Stimulated activated CD8-positive, alpha-beta memory T cell treated with anti-CD3 and anti-CD28 coated beads, Interleukin-15, amount 100 ng/mL, for 1 hour (primary cell): ENCODE measurements around the gene CDKL1.

ENCODE experiments used
- DNase-seq: peaks from one replicate; pipeline ENCODE4 v3.0.0-alpha.2; 2020; ENCODE audit warnings: low read depth

The CDKL1 gene

DNA sequence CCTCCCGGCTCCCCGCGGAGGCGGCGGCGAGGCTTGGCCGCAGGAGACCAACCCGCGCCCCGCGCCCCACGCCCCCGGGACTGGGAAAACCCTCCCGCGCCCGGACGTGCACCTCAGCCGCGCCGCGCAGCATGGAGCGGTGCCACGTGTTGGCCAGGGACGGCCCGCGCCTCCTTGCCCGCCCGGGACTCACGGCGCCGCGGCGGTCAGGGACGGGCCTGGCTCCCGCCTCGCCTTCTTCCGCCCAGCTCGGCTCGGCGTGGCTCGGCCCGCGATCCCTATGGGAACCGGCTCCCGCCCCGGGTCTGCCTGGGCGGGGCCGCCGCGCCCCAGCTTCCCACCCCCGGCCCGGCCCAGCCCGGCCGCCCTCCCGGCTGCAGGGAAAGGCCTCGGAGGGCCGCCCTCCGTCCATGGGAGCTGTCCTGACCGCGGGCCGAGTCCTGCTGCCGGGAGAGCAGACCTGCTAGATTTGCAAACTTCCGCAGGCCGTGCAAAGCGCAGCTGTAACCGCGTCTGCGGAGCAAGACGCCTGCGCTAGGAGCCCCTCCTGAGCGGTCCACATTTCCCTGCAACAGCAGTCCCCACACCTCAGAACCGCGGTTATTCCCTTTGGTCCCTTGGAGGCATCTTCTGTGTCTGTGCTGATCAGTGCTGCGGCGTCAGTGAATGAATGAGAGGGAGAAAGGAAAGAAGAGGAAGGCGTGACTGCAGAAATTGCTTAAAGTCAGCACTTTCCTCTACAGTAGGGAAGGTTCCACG is at the start of gene CDKL1:
TSS of gene CDKL1 (minus strand) at position 251 of the 759 bp plus-strand sequence. CDS start 1,013 bp downstream, outside the sequence.
- no peak for DNase-seq

DNA sequence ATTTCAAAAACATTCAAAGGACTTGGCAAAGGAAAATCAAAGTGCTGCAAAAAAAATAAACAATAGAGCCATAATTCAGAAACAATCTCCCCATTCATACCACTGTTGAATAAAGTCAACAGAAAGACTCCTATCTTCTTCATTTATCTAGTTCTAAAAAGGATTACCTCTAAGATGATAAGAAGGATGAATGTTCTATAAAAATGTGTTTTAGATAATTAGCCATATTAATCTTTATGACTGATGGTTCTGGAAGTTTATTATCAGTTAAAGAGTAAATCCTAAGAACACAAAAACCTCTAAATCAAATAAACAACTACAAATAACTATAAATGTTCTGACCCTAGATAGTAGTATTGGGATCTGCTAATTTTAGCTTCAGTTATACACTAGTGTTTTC is 37.8 kb upstream of the CDKL1 start:
- no peak for DNase-seq

DNA sequence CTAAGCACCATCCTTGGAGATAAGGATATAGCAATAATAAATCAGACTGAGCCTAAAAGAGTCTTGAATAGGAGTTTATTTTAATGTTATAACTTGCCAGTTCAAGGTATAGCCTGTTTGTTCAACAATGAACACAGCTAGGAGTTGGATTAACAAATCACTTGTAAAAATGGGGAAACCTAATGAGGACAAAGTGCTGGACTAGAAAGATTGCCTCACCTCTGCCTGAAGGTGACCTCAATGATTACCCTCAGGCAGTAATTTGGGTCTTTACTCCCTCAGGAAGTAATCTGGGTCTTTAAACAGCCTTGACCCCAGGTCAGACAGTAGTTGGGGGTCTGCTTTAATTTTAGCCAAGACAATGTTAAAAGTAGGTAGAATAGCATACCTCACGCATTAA is 35.5 kb upstream of the CDKL1 start:
- no peak for DNase-seq

DNA sequence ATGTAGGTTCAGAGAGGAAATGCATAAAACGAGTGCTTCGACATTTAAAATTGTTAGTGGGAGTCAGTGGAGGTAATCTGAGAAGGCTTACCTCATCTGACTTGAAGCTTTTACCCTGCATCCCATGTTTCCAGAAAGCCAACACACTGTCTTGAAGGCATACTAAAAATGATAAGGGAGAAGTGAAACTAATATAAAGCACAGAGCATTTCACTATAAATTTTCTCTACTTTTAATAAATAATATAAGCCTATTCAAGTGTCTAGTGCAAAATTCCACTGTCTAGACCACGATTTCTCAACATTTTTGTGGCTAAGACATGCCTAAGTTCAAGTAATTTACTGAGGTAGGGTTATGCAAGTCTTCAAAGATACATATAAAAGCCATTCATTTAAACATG is 29.1 kb upstream of the CDKL1 start:
- no peak for DNase-seq

DNA sequence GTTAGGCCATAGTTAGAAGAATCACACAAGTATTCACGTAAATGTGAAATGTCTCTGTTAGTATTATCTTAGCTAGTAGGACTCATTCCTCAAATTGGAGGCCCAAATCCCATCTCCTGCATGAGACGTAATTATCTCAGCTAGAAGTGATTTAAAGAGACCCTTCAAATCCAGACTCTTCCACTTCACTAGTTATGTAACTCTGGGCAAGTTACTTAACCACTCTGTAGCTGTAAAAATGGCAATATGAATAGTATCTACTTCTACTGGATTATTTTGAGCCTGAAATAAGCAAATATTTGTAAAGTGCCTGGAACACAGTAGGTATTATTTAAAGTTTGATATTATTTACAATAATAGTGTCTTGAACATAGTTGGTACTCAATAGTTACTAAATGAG is 28.4 kb upstream of the CDKL1 start:
- DNase-seq = no peak

DNA sequence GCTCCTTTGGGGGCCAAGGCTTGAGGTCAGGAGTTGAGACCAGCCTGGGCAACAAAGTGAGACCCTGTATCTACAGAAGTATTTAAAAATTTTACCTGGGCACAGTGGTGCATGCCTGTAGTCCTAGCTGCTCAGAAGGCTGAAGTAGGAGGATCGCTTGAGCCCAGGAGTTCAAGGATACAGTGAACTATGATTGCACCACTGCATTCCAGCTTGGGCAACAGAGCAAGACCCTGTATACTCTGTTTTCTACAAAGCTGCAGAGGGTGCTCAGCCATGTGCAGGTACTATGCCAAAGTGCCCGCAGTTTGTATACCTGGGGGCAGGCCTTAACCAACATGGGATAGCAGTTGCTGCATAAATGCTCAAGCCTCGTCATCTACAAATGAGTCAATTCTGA is 26.8 kb upstream of the CDKL1 start:
- no peak for DNase-seq

DNA sequence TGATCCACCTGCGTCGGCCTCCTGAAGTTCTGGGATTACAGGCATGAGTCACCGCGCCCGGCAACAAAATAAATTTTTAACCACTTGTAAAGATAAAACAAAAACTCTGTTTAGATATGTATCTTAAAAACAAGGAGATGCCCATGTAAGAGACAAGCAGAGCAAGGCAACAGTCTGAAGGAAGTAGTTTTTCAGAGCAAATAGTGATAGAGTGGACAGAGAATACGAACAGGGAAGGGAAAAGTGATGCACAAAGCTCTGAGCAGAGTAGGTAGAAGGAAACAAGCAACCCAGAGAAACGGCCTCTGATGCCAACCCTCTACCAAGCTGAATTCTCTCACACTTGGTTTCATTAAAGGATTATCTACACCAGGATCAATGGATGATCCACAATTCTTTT is 24.8 kb upstream of the CDKL1 start:
- DNase-seq = no peak

DNA sequence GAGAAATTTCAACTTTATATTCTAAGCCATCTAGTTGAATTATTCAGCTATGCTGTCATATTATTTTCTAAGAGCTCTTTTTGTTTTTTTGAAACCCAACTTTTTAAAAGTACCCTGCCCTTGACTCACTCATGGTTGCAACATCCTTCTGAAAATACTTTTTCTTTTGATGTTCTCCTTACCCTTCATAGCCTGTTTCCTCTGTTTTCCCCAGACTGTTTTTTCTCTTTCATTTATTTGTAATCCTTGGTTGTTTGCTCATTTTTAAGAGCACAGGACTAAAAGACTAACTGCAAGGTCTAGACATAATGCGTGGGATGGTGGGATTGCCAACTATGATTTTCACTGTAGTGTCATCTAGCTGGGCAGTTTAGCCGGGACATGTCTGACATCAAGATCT is 21.2 kb upstream of the CDKL1 start:
- DNase-seq = no peak

DNA sequence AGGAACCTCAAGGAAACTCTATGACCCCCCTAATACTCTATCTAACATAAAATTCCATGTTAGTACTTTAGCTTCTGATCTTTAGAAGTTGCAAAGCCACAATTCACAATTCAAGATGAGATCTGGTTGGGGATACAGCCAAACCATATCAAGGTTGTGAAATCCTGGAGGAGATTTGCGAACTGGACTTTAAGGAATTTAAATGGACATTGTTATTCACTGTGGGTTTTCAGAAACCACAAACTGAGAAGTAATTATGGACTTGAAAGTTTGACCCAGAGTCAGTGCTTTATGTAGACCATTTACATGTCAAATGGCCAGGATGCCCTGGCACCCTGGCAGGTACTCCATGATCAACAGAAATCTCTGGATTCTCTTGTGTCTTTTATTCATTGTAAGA is 14.2 kb upstream of the CDKL1 start:
- no peak for DNase-seq

DNA sequence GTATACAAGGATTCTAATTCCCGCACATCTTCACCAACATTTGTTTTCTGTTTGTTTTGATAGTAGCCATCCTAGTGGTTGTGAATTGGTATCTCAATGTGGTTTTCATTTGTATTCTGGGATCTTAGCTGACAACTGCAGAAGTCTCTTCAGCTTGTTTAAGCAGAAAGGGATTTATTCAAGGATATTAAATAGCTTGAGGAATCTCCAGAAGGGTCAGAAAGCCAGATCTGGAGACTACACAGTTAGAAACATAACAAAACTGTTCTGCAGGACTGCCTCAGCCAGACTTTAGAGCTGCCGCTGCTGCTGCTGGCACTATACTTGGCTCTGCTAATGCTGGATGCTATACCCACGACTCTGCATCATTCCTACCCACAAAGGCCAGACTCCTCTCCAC is 13.4 kb upstream of the CDKL1 start:
- no peak for DNase-seq

DNA sequence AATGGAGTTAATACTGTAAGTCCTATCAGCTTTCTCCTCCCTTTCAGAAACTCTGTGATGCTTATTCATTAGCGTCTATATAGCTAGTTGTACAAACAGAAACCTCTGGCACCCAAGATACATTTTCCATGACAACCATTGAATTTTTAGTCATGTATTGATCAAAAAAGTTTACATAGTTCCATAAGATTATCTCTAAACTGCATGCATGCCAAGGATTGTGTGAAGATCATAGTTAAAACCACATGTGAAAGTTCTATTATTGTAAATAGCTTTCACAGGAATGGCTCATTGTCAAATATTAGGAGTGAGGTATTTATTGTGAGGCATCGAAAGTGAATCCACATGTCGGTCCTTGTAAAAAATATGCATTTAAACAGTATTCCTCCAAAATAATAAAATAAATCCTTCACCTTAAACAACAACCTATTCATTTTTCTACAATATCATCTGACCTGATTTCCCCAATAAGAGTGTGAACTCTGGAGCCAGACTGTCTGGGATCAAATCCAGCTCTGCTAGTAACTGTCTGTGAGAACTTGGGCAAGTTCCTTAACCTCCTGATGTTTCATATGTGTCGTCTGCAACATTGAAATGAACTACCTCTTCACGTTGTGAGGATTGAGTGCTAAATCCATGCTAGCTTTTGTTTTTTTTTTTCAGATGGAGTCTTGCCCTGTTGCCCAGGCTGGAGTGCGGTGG is 10.6 kb upstream of the CDKL1 start:
- DNase-seq = no peak

DNA sequence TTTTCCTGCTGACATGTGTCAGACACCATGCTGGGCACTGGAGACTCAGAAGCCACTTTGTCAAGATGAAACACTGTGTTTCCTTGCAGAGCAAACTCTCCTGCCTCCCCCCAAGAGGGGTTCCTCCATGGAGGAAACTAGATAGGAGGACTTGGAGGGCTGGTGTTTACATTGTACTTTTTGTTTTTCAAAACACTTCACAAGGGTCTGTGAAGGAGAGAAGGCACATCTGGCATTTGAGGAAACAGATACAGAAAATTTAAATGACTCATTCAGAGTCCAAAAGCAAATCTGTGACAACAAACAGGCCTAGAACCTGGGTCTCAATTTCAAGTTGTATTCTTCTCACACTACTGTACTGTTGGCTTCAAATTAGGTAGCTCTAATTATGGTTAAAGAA is 6.7 kb upstream of the CDKL1 start:
- DNase-seq = no peak

DNA sequence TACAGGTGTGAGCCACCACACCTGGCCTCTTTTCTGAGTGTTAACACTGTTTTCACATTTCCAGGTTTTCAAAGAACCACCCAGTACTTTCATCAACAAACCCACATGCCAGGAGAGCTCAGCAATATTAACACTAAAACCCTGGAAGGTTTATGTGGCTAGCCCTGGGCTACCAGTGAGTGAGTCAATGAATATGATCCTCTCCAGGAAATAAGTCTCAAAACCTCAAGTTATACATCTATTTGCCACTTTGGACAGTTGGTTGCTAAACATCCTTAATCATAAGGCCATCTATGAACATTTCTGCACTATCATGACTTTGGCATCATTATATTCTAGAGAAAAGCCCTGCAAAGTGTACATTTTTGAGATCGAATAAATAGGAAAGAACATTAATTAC is 6.3 kb upstream of the CDKL1 start:
- DNase-seq = no peak

DNA sequence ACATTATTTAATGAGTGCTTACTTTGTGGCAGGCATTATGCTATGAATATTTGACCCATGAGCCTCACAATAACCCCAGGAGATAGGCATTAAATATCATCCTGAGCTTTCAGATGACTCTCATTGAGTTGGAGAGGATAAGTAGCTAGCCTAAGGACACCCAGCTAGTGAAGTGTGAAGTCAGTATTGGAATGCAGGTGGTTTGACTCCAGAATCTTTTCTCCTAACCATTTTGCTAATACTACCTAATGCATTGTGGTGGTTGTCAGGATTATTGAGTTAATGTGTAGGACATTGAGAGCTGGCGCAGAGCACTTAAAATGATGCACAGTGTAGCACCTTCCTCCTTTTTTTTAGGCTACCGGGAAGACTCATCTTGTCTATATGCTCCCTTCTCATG is 3.8 kb upstream of the CDKL1 start:
- DNase-seq = no peak

DNA sequence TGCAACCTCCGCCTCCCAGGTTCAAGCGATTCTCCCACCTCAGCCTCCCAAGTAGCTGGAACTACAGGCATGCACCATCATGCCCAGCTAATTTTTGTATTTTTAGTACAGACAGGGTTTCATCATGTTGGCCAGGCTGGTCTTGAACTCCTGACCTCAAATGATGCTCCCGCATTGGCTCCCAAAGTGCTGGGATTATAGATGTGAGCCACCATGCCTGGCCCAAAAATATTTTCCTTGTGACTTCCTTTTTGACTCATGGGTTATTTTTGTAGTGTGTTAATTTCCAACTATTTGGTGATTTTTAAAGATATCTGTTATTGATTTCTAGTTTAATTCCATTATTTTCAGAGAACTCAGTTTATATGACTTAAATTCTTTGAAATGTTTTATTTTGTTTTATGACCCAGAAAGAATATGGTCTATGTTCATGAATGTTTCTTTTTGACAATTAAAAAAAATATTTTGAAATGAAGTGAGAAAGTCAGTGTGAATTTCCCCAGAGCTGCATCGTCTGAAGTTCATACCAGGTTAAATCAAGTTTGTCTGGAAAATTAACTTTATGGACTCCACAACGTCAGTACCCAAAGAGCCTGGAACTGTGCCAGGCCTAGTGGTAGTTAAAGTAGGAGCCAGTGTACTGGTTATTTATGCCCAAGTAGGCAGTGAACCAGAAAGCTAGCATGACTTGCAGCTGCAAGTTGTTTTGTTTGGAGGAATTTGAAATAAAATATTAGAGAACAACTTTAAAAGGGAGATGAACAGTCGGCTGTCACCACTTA is 2.8 kb upstream of the CDKL1 start:
- no peak for DNase-seq

DNA sequence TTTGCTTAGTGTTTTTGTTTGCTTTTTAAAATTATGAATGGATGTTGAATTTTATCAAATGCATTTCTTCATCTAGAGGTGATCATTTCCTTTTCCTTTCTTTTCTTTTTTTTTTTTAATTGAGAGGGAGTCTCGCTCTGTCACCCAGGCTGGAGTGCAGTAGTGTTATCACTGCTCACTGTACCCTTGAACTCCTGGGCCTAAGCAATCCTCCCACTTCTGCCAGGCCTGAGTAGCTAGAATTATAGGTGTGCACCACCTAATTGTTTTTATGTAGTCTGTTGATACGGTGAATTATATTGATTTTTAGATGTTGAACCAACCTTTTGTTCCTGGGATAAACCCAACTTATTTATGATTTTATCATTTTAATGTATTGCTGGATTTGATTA is 1.5 kb upstream of the CDKL1 start:
- no peak for DNase-seq

DNA sequence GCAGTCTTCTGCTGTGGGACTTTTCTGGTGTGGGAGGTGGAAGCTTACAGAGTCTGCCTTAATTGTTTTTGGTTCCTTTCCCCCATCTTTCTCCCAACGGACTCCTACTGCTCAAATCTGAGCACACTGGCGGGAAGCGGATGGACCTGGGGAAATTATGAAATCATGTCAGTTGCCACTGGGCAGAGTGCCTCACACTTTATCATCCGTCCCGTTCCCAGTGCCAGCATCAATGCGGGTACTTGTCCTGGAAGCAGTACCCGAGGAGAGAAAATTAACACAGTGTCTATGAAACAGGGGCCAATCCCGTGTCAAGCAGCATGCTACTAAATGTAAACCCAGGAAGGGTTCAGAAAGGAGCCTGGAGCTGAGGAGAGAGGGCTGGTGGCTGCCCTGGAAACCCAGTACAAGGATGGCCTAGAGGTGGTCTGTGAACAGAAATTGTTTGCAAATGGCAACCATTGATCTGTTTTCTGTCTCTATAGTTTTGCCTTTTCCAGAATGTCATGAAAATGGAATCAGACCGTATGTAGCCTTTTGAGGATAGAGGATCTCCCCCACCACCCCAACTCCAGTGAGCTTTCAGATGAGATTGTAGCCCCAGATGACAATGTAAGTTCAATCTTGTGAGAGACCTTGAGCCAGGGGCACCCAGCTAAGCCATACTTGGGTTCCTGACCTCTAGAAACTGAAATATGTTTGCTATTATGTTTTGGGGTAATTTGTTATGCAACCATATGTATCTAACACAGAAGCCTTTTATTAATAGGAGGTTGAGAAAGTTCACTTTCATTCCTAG is 908 bp upstream of the CDKL1 start:
- no peak for DNase-seq

DNA sequence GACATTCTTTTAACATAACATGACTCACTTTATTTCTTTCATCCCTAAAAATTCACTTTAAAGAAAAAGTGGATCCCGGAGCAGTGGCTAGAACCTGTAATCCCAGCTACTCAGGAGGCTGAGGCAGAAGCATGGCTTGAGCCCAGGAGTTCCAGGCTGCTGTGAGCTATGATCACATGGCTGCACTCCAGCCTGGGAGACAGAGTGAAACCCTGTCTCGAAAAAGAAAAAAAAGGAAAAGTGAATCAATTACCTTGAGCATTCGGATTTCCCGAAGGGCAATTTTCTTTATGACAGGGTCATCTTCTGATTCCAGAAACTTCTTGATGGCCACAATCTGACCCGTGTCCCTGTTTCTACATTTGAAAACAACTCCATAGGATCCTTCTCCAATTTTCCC is 1.2 kb downstream of the CDKL1 start:
- DNase-seq = no peak

DNA sequence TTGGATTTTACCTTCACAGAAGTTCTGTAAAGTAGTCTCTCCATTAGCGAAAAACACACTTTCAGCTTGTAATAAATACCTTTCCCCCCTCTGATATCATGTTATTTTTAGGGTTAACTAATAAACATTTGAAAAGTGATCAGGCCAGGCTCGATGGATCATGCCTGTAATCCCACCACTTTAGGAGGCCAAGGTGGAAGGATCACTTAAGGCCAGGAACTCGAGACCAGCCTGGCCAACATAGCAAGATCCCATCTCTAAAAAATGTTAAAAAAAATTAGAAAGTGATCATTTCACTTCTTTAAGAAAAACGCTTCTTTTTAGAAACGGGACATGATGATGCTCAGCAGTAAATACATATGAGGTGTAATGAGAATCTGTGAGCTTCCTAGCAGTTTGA is 2.0 kb downstream of the CDKL1 start:
- DNase-seq = no peak

DNA sequence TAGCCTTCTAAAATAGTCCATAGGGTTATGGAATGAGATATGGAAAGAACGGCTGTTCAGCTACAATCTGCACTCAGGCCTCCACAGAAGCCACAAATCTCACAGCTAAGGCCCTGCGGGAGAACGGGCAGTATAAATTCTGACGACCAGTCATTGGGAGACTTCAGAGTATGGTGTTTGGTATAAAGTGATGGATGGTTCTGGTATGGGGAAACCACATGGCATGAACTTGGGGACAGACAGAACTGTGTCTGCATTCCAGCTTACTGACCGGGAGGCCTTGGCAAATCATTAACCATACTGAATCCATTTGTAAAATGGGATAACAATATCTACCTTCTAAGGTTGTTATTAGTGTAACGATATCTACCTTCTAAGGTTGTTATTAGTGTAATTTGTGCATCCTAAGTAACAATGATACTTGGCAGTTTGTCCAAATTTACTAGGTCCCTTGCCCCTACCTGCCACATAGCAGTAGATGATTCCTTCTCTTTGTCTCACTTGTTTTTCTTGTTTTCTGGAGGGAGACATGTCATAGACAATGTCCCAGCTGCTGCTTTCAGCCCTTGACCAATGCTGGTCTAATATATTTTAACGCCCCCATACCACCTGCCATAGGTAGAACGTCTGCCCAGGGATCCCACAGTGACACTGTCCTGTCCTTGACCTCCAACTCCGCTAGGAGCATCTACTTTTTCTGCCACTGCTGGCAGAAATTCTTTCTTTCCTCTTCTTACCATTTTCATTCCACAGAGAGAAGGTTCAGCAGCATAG is 6.8 kb downstream of the CDKL1 start:
- no peak for DNase-seq

DNA sequence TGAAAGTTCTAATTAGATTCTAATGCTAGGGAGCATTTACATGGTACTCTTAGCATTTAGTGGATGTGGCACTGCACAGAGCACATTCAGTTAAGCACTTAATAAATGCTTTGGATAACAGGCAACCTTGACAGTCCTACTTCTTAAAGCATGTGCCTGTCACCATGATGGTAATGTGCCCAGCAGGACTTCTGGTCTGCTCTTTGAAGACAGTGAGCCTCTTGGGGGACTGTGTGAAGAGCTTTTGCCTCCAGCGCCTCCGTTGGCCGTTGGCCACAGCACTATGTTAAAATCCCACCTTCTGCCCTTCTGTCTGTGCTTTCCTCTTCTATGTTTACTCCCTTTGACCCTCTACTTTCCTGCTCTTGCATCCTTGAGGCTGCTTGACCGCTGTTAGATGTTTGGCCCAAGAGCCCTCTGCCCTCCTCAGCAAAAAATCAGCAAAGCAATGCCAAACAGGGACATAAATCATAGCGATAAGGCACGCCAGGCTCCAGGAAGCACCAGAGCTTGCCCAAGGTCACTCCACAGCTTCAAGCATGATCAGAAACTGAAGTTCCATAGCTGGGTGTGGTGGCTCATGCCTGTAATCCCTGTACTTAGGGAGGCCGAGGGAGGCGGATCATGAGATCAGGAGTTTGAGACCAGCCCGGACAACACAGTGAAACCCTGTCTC is 8.3 kb downstream of the CDKL1 start:
- DNase-seq = no peak
